ENCODE data around the gene RUBCNL. TPM values are rescaled to one million over a fixed set of nuclear protein-coding genes. Genes with fewer than 3 reads are reported as not detected.
"Not testable (repeated sequence)": the region's sequence is repeated elsewhere in the genome, so short reads cannot be mapped to it uniquely, and the experiment has no call there.

RUBCNL gene
- total RNA-seq, 4 donors from 2014 or later: 1.7 to 4.2 (median 2.8) TPM

DNA sequence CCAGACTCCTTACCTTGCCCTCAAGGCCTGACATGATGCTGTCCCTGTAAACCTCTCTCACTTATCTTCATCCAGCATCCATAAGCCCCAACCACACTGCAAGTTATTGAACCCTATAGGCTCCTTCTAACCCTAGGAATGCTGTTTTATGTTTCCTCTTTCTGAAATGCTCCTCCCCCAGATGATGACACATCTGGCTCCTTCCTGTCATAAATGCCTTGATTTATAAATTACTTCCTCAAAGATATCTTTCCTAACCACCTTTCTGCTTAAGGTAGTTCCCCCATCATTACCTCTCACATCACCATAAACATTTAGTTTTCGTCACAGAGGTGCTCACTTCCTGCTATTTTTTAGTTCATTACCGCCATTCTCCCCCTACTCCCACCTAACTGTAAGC is 12.3 kb downstream of the RUBCNL start:
- Histone ChIP-seq H3K36me3 (no peaks in the 10 kb centered on the region), H3K4me1 (peaks cover 13 to 16% of the 10 kb centered on the region in 2 donors), H3K4me3 (replicated peaks in 1 of 3) (no peak overlapping the region), H3K27ac (no peak overlapping the region), H3K9me3 (no peaks in the 10 kb centered on the region), H3K27me3 (no peaks in the 10 kb centered on the region)
- WGBS, 2 donors: 86 to 89% methylated on average over 2 of the region's 2 CpGs
- no peak for TF ChIP-seq CTCF (IDR thresholded peaks at IDR 0.05)
- TF ChIP-seq POLR2A (IDR thresholded peaks at IDR 0.05): no peak
- intact Hi-C loops (cut with DNase I): no loop called here
- no peak for DNase-seq

DNA sequence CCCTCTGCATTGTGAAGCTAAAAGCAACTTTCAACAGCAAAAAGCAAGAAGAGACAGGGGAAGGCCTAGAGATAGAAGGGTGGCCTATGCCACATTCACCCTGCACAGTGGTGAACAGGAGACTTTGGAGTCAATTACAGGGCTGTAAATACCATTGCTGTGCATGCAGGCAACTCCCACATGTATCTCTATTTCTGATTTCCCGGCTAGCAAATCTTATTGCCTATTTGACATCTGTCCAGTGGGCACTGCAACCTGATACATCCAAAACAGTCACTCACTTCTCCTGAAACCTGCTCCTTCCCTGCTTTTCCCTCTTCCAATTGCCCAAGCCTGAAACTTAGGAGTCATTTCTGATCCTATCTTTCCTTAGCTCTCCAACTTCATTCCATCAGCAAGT is 13.4 kb downstream of the RUBCNL start:
- no peak overlapping the region for H3K4me3 ChIP-seq (replicated peaks in 1 of 3)
- H3K9me3 ChIP-seq: no peaks in the 10 kb centered on the region
- no peaks in the 10 kb centered on the region for H3K27me3 ChIP-seq
- no peak for DNase-seq
- H3K4me1 ChIP-seq: peaks cover 20 to 25% of the 10 kb centered on the region in 2 donors
- TF ChIP-seq CTCF (IDR thresholded peaks at IDR 0.05): no peak
- no peak for TF ChIP-seq POLR2A (IDR thresholded peaks at IDR 0.05)
- WGBS, 2 donors: 68 to 78% methylated on average over 1 of the region's 1 CpG
- H3K27ac ChIP-seq: peak overlapping the region in 1 of 3 donors; percentile 35
- intact Hi-C loops (cut with DNase I): no loop called here
- no peaks in the 10 kb centered on the region for H3K36me3 ChIP-seq

- H3K27me3 ChIP-seq; H3K36me3 ChIP-seq; H3K9me3 ChIP-seq; intact Hi-C loops (cut with DNase I); H3K4me3 ChIP-seq (replicated peaks in 1 of 3): not testable (repeated sequence)
- peaks cover 20 to 25% of the 10 kb centered on the region in 2 donors for H3K4me1 ChIP-seq
- 69 to 78% methylated on average over 8 of the region's 8 CpGs for WGBS, 2 donors
- peak in 1 of 2 donors; percentile 12 for DNase-seq
- peak overlapping the region in 1 of 3 donors; percentile 35 for H3K27ac ChIP-seq
These were observed 14.1 kb downstream of the RUBCNL start for GRCh38 chr13:46372938-46373337.

DNA sequence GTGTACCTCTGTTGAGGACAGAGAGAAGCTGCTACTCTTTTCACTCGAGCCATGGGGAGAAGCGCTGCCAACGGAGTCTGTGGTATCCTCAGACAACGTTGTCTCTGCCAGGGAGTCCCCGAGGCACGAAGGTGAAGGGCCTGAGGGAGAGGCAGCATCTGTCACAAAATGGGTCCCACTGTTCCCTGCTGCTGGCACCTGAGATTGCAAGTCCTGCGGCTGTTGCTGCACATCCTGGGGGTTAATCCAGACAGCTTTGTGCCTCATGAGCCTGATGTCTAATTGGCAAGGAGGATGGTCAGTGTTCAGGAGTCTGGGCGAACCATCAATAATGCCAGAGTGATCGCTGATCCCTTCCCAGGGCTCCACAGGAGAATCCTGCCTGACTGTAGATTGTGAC is 15.0 kb downstream of the RUBCNL start:
- DNase-seq: no peak
- H3K36me3 ChIP-seq: no peaks in the 10 kb centered on the region
- no peaks in the 10 kb centered on the region for H3K9me3 ChIP-seq
- no peak overlapping the region for H3K27ac ChIP-seq
- intact Hi-C loops (cut with DNase I): no loop called here
- no peak overlapping the region for H3K4me3 ChIP-seq (replicated peaks in 1 of 3)
- no peaks in the 10 kb centered on the region for H3K27me3 ChIP-seq
- WGBS, 2 donors: 92 to 94% methylated on average over 7 to 9 of the region's 9 CpGs
- peaks cover 20 to 25% of the 10 kb centered on the region in 2 donors for H3K4me1 ChIP-seq
- TF ChIP-seq CTCF (IDR thresholded peaks at IDR 0.05) (no peak), POLR2A (IDR thresholded peaks at IDR 0.05) (no peak)

DNA sequence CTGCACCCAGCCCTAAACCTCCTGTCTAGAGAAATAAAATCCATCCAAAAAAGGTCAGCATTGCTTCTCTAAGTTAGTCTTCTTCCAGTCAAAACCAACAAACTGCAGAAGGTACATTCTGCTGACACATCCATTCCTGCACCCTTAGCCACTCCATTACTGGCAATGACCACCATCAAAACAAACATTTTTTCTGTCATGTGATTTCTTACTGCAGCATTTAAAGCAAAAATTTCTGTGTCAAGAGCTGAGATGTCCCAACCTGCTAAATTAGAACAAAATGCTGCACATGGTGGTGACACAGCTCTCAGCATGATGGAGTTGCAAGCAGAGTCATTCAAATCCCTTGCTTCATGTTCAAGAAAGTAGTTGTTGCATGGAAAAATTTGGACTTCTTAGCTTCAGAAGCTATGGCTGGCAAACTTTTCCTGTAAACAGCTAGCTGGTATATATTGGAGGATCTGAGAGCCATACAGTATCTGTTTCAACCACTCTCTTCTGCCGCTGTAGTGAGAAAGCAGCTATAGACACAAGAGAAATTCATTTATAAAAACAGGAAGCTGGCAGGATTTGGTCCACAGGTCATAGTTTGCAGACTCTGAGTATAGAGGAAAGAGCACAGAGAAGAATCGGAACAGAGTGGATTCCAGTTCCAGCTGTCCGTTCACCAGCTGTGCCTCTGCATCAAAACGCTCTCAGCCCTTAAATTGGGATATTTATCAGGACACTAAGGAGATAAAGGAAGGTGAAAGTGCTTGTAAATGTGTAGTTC is 17.4 kb downstream of the RUBCNL start:
- Histone ChIP-seq H3K27me3 (no peaks in the 10 kb centered on the region), H3K27ac (peak overlapping the region; percentile 60 to 78 (median 71)), H3K36me3 (no peaks in the 10 kb centered on the region), H3K4me3 (replicated peaks in 1 of 3) (no peak overlapping the region), H3K4me1 (peaks cover 20 to 25% of the 10 kb centered on the region in 2 donors), H3K9me3 (no peaks in the 10 kb centered on the region)
- TF ChIP-seq CTCF (IDR thresholded peaks at IDR 0.05) (no peak), POLR2A (IDR thresholded peaks at IDR 0.05) (no peak)
- WGBS, 2 donors: 20 to 34% methylated on average over 4 of the region's 4 CpGs
- intact Hi-C loops (cut with DNase I): no loop called here
- DNase-seq: peak; percentile 32 to 37
